PC-9 (cell line): ENCODE measurements around the gene OVCH2.

Source experiments
- CTCF ChIP-seq: fragments of 200-600 bp; sonication (generic); conservative IDR thresholded peaks from 2 replicates; pipeline ENCODE4 v1.6.1; 2017; ENCODE audit warnings: mixed run types, antibody characterized with exemption, mild to moderate bottlenecking, moderate library complexity
- EZH2 ChIP-seq: fragments of 200-600 bp; sonication (generic); IDR thresholded peaks from 2 replicates; pipeline ENCODE4 v1.8.0; 2017; ENCODE audit warnings: antibody characterized with exemption, low read depth

DNA sequence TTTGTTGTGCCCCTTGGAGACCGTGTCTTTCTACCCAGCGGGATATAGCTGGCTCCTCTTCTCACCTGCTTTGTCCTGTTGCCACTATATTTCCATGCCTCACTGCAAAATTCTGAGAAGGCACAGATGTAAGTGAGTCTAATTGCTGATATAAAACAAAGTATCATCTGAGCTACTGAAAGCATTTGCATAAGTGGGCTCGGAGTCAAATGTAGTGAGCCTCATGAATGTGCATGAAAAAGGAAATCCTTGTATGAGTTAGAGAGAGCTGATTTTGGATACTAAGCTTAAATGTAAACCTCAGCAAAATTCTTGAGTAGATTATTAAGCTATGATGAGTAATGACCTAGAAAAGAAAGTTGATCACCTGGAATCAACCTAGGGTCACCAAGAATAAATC lies 13.9 kb downstream of the OVCH2 start:
- no peak for TF ChIP-seq CTCF
- TF ChIP-seq EZH2, result no peak
